ENCODE data around the gene PDZRN3.
"Not testable (repeated sequence)": the region's sequence is repeated elsewhere in the genome, so short reads cannot be mapped to it uniquely, and the experiment has no call there.

The PDZRN3 gene

GRCh38 chr3:73586628-73587027, 38.1 kb downstream of the PDZRN3 start:
- no peak for DNase-seq

GRCh38 chr3:73586190-73586589, 38.6 kb downstream of the PDZRN3 start:
- DNase-seq, result no peak

DNA sequence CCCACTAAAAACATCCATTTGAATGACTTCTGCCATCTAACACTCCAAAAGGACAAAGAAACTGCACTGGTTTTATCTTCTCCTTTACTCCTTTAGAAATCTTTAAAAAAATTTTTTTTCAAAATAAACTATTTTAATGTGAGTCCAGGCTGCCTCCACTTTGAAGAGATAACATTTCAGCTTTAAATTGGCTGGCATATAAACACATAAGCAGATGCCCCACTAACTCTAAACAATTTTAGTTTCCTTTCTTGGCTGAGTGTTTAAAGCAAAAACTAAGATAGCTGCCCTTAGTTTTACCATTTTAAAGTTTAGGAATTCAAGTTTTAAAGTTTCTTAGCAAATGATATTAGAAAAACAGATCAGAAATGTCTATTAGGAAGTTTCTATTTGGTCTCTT, 39.9 kb downstream of the PDZRN3 start:
- no peak for DNase-seq

GRCh38 chr3:73582535-73582934, 42.2 kb downstream of the PDZRN3 start:
- DNase-seq, result no peak

DNA sequence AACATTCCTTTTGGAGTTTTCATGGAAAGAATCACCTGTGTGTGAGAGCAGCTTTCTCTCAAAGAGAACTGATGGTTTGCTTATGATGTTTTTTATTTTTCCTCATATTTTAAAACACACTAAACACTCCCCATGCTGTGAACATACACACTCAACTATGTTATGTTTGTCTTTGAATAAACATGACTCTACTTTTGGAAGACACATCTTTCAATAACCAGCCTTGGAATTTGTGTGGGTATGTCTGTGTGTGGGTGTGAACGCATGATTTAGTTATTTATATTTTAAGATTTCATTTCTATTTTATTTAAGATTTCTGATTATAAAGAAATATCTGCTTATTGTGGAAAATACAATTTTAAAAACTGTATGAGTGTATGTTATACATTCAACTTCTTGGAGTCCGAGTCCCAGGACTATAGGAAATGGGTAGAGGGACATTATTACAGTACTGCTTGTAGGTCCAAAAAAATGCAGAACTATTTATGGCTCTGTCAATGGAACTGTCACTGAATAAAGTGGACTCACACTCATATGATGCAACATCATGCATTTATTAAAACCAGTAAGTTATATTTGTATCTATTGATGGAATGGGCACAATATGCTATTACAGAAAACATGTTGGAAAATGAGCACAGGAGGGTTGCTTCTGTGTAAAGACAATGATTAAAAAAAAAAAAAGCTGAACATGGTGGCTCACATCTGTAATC, 43.5 kb downstream of the PDZRN3 start:
- no peak for DNase-seq

- DNase-seq, result no peak
Observed at GRCh38 chr3:73580343-73580742, 44.4 kb downstream of the PDZRN3 start.

- DNase-seq, result no peak
Observed at GRCh38 chr3:73577704-73578103, 47.0 kb downstream of the PDZRN3 start.

GRCh38 chr3:73576999-73577461, 47.7 kb downstream of the PDZRN3 start:
- no peak for DNase-seq

DNA sequence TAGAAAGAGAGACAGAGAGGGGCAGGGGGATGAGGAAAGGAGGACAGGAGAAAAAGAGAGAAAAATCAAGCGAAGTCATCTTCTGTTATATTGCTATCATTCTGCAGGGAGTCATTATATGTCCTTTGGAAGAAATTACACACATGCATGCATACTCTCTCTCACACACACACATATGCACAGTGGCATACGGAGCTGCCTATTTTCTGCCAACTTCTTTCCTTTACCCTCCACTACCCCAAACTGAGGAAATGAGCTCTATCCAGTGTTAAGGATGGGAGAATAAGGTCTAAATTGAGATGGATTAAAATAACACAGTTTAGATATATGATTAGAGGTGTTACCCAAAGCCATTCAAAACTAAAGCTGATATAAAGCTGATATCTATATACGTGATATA, 48.8 kb downstream of the PDZRN3 start:
- DNase-seq, result no peak

- no peak for DNase-seq
Observed at GRCh38 chr3:73575519-73575918, 49.2 kb downstream of the PDZRN3 start.

GRCh38 chr3:73573204-73573603, 51.5 kb downstream of the PDZRN3 start:
- no peak for DNase-seq

DNA sequence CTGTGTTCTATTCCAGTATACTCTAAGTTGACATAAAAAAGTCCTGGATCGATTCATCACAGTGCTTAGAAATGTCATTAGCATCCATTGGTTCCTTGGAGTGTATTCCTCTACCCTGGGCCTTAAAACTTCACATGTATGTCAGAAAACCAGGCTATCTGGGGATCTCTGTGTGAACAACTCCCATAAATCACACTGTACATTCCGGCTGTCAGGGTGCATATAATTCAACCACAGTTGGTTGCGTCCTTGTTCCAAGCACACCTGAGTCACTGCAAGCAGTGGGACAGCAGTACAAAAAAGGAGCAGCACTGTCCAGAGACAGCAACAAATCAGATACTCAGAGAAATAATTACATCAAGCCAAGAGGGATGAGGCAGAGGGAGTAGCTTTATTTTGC, 52.4 kb downstream of the PDZRN3 start:
- no peak for DNase-seq

DNA sequence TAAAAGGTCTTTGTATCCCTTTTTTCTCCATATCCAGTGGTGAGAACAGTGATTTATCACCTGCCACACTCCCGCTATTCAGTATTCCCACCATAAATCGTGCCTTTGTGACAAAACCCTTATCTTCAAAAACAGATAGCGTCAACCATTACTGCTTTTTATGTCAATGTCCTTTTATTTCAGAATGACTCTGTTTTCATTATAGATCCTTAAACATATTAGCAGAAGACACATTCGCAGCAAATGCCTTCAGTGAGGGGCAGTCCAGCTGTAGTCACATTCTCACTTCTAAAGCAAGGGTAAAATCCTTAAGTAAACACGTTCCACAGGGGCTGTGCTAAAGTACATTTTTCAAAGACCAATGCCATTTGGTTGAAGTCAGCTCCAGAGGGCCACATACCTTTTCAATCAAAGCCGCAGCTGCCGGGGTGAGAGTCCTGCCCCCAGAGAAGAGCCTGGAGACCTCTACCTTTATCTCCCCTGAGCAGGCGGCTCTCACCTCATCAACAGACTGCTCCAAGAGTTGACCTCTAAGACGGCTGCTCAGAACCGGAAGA, 53.4 kb downstream of the PDZRN3 start:
- no peak for DNase-seq

DNA sequence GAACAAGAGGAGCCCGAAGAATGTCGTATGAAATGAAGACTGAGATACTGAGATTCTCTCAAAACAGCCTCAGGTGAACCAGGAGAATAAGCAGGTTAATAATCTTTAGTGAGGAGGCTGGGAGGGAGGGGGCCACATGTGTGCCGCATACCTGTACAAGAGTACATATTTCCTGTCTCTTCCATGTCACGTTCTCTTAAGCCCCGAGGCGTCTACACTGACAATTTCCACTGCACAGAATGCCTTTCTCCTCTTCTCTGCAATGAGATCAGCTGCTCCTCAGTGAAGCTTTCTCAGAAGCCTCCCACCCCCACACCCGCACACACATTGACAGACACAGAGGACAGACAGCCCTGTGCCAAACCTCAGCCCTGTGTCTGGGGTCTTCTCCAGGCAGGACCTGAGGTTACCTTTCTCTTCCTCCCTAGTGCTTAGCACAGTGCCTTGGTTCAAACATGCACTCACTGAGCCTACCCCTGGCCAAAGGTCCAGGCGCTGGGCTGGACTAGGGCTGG, 55.4 kb downstream of the PDZRN3 start:
- no peak for DNase-seq

GRCh38 chr3:73568371-73568862, 56.3 kb downstream of the PDZRN3 start:
- DNase-seq, result no peak

GRCh38 chr3:73565374-73565773, 59.4 kb downstream of the PDZRN3 start:
- not testable (repeated sequence) for DNase-seq

- no peak for DNase-seq
Observed at GRCh38 chr3:73563896-73564582, 60.7 kb downstream of the PDZRN3 start.

DNA sequence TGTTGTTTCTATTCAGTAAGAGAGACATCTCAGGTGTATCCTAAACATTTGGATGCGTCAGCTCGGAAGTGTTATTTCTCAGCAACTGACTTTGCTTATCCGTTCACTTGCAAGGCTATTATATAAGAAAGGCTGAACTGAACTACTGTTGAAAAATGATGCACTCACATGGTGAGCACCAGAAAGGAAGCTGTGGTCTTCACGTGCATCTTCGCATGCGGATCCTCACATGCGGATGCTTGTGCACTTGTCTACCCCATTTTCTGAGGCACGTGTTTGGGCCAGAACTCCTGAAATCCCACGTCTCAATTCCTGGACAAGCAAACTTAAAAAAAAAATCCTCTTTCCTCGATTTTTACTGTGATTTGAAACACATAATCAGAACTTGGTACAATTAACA, 63.2 kb downstream of the PDZRN3 start:
- no peak for DNase-seq

DNA sequence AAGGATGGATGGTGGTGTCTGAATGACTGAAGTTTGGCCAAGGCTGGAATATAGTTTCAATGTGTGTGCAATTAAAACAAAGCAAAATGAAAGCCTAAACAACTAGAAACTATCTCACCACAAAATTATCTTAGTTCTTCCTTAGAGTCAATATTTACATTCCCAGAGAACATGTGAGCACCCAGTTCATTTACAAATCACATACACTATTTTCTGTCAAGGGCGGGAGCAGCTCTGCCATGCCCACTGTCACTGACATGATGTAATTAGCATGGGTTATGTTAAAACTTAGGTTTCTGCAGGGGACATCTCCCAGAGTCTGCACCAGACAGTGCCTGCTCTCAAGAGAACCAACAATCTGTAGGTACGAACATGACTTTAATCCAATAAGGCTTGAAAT, 65.0 kb downstream of the PDZRN3 start:
- DNase-seq, result no peak

DNA sequence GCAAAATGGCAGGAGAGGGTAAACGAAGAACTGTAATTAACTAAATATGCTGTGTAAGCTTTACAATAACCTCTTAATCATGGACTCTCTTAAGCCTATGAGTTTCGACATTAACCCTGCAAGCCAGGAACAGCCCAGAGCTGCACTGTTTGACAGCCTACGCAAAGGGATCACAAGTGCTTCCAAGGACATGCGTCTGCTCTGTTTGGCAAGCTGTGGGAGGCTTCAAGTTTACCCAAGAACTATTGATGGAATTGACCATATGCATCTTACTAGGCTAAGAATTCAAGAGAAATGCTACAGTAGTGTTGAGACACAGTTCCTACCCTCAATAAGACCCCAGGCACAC, 66.0 kb downstream of the PDZRN3 start:
- no peak for DNase-seq

DNA sequence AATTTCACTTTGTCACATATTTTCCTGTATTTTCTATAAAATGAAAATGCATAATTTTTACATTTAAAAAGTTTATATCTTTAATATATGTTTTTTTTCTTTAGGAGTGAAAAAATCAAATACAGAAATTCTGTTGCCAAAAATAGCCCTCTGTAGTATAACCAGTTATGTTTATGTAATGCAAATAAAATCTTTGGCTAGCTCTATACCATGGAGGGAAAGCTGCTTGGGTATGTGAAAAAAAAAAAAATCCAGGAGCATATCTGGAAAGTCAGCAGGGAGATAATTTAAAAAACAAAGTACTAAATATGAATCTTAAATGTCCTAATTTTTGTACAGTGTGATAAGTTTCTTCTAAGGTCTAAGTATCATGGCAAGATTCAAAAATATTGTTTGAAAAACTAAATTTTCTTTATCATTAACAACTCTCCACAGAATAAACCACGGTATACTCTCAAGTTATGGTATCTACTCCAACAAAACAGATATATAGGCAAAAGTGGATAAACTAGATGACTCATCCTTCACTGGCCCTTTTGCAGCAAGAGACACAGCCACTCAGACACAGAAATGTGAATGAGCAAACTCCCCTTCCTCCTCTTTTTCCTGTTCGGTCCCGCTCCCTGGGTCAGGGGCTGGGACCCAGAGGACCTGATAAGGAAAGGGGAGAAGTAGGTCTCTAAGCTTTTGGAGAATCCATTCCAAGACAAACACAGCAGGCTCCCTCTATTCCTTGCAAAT, 66.6 kb downstream of the PDZRN3 start:
- DNase-seq, result no peak

DNA sequence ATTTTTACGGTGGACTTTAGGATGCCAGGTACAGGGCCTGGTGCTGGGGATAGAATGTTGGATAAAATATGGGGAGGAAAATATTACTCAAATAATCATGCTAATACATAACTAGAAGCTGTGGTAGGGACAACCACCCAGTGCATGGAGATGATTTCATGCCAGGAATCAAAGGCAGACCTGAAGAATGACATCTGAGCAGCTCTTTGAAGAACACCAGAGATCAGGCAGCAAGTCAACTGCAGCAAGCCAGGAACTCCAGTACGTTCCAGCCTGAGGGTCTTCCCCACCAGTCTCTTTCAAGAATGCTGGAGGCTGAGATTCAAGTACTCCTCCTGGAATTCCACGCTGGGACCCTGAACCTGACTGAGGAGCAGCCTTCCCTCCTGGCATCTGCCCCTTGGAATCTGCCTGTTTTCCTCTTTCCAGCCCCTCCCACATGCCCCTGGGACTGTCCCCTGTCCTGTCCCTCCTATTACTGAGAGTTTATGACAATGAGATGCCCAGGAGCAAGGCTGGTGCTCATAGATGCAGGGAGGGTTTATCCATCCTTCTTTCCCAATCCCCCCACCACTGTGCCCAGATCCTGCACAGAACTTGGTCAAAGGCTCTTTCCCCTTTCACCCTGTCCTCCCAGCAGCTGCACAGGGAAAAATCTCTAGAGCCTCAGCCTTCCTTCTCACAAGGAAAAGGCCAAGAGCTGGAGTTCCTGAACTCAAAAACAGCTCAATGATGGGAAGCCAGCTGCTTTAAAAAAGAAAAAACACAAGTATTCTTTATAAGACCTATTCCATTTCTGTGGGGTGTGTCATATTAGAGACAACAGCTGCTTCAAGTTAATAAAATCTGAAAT, 68.0 kb downstream of the PDZRN3 start:
- DNase-seq, result no peak

Measured in NCI-H1930 (cell line).